ENCODE data around the gene SLC23A2.

Gene SLC23A2

DNA sequence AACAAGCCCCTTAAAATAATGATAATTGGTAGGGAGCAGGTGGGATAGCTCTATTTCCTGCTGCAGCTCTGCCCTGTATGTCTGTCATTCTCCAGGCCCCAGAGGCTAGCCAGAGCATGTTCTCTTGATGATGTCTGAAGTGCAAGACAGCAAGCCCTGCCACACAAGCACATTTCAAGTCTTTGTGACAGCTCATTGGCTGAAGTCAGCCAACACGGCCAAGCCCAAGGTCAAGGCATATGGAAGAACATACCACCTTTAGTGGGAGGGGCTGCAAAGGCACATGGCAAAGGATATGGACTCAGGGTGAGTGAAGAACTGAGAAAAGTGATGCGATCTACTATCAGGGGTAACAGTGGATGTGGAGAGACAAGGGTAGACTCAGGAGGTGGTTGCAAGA is 163.6 kb downstream of the SLC23A2 start:
- DNase-seq: no peak

DNA sequence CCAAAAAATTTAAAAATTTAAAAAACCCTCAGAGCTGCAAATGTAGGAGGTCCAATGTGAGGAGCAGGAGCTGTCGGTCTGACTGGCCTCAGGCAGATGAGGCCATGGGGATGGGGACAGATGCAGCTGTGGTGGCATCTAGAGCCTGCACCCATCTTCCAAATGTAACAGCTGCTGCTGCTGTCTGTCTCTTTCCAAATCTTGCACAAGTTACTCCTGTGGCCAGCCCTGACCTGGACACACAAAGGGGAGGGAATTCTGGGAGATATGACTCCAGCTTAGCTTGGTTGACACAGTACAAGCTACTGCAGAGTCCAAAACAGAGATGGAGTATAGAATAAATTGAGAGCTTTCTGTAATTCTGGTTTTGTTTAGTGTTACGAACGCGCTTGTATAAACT is 164.4 kb downstream of the SLC23A2 start:
- DNase-seq: no peak

DNA sequence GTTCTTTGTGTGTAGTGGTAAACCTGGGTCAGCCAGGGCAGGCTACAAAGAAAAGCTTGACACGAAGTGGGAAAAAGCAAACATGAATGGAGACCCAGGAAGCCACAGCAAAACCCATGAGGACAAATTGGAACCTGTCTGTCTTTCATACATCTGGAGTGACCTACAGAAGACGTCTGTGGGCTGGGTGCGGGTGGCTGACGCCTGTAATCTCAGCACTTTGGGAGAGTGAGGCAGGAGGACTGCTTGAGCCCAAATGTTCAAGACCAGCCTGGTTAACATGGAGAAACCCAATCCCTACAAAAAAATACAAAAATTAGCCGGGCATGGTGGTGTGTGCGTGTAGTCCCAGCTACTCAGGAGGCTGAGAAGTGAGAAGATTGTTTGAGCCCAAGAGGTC is 164.8 kb downstream of the SLC23A2 start:
- no peak for DNase-seq

GRCh38 chr20:4835244-4836177 is 165.8 kb downstream of the SLC23A2 start:
- DNase-seq: no peak

- no peak for DNase-seq
Observed at GRCh38 chr20:4833074-4833728, 168.1 kb downstream of the SLC23A2 start.

GRCh38 chr20:4832469-4832868 is 168.8 kb downstream of the SLC23A2 start:
- no peak for DNase-seq

- no peak for DNase-seq
Observed at GRCh38 chr20:4830696-4831095, 170.6 kb downstream of the SLC23A2 start.

DNA sequence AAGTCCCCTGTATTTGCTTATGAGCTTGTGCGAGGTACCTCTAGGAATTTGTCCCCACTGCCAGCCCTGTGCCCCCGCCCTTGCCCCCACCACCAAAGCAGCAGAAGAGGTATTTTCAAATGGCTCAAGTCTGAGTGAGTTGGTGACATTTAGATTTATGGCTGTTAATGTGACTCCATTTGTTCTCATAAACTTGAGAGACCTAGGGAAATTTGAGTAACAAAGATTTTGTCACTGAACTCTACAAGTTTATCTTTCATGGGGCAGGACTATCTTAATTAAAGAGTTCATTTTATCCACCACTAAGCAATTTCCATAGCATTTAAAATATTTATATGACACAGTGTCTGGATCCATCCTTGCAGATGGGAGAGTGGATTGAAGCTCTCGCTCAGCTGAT is 171.1 kb downstream of the SLC23A2 start:
- DNase-seq: no peak

- DNase-seq: peak; percentile 8
Observed at GRCh38 chr20:4829514-4830215, 171.6 kb downstream of the SLC23A2 start.

GRCh38 chr20:4828830-4829513 is 172.3 kb downstream of the SLC23A2 start:
- no peak for DNase-seq

GRCh38 chr20:4821590-4821989 is 179.7 kb downstream of the SLC23A2 start:
- no peak for DNase-seq

GRCh38 chr20:4820806-4821518 is 180.3 kb downstream of the SLC23A2 start:
- DNase-seq: peak; percentile 12

- no peak for DNase-seq
Observed at GRCh38 chr20:4819901-4820300, 181.4 kb downstream of the SLC23A2 start.

GRCh38 chr20:4817230-4817671 is 184.1 kb downstream of the SLC23A2 start:
- DNase-seq: no peak

DNA sequence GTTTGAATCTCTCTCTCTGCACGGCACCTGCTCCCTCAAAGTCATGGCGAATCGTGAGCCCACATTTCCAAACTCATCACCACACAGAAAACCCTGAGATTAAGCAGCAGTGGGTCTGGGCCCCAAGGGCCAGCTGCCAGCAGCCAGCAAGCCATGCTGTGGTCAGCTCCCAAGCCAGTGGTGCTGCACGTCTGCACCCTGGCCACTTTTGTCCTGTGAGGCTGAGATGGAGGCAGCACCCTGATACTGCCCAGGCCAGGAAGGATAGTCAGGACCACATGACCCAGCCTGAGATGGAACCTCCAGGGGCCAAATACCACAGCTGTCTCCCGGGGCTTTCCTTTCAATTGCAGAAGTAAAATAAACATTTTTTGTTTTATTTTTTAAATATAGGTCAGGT is 185.7 kb downstream of the SLC23A2 start:
- DNase-seq: no peak

GRCh38 chr20:4814696-4815252 is 186.5 kb downstream of the SLC23A2 start:
- DNase-seq: no peak

- no peak for DNase-seq
Observed at GRCh38 chr20:4813863-4814695, 187.2 kb downstream of the SLC23A2 start.

DNA sequence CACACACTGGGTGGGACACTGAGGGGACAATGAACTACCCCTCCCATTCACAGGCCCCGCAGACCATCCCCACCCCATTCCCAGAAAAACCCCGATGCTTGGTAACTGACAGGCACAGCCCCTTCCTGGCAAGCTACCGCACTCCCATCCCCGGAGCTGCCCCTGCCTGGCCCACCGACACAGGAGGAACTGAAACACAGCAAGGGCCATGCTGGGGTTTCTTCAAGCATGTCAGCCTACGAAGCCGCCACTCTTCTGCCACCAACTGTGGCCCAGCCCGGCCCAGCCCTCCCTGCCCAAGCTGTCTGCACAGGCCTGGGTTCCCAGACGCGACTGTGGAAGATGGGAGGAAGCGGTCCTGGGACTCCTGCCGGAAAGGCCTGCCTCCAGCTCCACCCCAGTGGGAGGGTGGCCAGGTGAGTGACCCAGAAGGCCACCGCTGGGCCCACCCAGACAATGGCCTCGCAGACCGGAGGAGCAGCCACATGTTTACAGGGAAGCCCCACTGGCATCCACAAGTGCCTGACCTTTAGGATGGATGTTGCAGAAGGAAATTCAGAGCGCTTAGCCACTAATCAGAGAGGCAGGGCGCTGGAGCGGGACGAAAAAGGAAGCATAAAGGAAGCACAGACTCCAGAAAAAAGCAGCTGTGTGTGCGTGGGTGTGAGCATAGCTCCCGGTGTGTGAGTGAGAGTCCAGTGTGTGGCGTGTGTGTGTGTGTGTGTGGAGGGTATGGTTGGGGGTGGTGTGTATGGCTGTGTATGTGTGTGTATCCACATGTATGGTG is 188.0 kb downstream of the SLC23A2 start:
- no peak for DNase-seq

- no peak for DNase-seq
Observed at GRCh38 chr20:4812641-4813075, 188.7 kb downstream of the SLC23A2 start.

DNA sequence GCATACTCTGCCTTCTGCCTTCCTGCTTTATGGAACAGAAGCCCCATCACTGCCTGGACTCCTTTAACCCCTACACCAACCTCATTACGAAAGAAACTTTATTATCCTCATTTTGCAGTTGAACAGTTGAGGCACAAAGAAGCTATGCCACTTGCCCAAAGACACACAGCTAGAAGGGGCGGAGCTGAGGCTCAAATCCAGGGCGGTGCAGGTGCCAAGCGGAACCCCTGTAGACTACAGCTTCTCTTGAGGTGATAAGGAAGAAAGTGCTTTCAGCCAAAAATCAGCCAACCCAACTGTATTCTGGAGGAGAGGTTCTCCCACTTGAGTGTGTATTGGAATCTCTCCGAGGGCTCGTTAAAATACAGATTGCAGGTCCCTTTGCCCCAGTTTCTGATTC is 189.1 kb downstream of the SLC23A2 start:
- no peak for DNase-seq

Data from COR-L47 (cell line).